ENCODE results near the gene S100A6. TPM values are rescaled to one million over a fixed set of nuclear protein-coding genes. Genes with fewer than 3 reads are reported as not detected.

The S100A6 gene
- total RNA-seq, 1 donor from 2014 or later = 562 TPM

GRCh38 chr1:153498746-153499145 is 37.0 kb downstream of the S100A6 start:
- no peaks in the 10 kb centered on the region for H3K9me3 ChIP-seq
- H3K4me1 ChIP-seq = peaks cover 9% of the 10 kb centered on the region
- DNase-seq (ENCODE audit: extremely low spot score in 2 of 2) = no peak
- no peaks in the 10 kb centered on the region for H3K27me3 ChIP-seq
- H3K27ac ChIP-seq = no peak overlapping the region
- TF ChIP-seq CTCF (IDR thresholded peaks at IDR 0.05) (no peak), POLR2AphosphoS5 (IDR thresholded peaks at IDR 0.05; ENCODE audit: insufficient read depth in 1 of 2, low read depth in 1 of 2) (no peak), POLR2A (IDR thresholded peaks at IDR 0.05) (no peak)
- no peaks in the 10 kb centered on the region for H3K36me3 ChIP-seq
- intact Hi-C loops (cut with DNase I) = no loop called here
- H3K4me3 ChIP-seq = no peak overlapping the region

GRCh38 chr1:153495536-153495935 is 40.3 kb downstream of the S100A6 start:
- H3K4me3 ChIP-seq = no peak overlapping the region
- H3K9me3 ChIP-seq = no peaks in the 10 kb centered on the region
- no peak for DNase-seq (ENCODE audit: extremely low spot score in 2 of 2)
- peaks cover 33% of the 10 kb centered on the region for H3K4me1 ChIP-seq
- intact Hi-C loops (cut with DNase I) = loop anchor here (2.0 kb wide), 1 partner anchor 141 kb away; no protein-coding TSS in a partner anchor
- no peaks in the 10 kb centered on the region for H3K36me3 ChIP-seq
- no peaks in the 10 kb centered on the region for H3K27me3 ChIP-seq
- no peak overlapping the region for H3K27ac ChIP-seq
- TF ChIP-seq CTCF (IDR thresholded peaks at IDR 0.05) = no peak
- TF ChIP-seq POLR2A (IDR thresholded peaks at IDR 0.05) = no peak
- no peak for TF ChIP-seq POLR2AphosphoS5 (IDR thresholded peaks at IDR 0.05; ENCODE audit: insufficient read depth in 1 of 2, low read depth in 1 of 2)

GRCh38 chr1:153494976-153495535 is 40.7 kb downstream of the S100A6 start:
- Histone ChIP-seq H3K4me1 (peaks cover 36% of the 10 kb centered on the region), H3K4me3 (no peak overlapping the region), H3K9me3 (no peaks in the 10 kb centered on the region), H3K27ac (no peak overlapping the region), H3K27me3 (no peaks in the 10 kb centered on the region), H3K36me3 (no peaks in the 10 kb centered on the region)
- no peak for DNase-seq (ENCODE audit: extremely low spot score in 2 of 2)
- intact Hi-C loops (cut with DNase I) = loop anchor here (2.0 kb wide), 1 partner anchor 140 kb away; no protein-coding TSS in a partner anchor
- TF ChIP-seq CTCF (IDR thresholded peaks at IDR 0.05) = peak; percentile 82 to 98 (median 98)
- TF ChIP-seq POLR2AphosphoS5 (IDR thresholded peaks at IDR 0.05; ENCODE audit: insufficient read depth in 1 of 2, low read depth in 1 of 2) = no peak
- TF ChIP-seq POLR2A (IDR thresholded peaks at IDR 0.05) = no peak

GRCh38 chr1:153493343-153493960 is 42.3 kb downstream of the S100A6 start:
- no peaks in the 10 kb centered on the region for H3K9me3 ChIP-seq
- TF ChIP-seq CTCF (IDR thresholded peaks at IDR 0.05) (no peak), POLR2AphosphoS5 (IDR thresholded peaks at IDR 0.05; ENCODE audit: insufficient read depth in 1 of 2, low read depth in 1 of 2) (peak; percentile 35 to 48)
- no peak overlapping the region for H3K4me3 ChIP-seq
- intact Hi-C loops (cut with DNase I) = no loop called here
- H3K27ac ChIP-seq = peak overlapping the region; percentile 50
- no peak for DNase-seq (ENCODE audit: extremely low spot score in 2 of 2)
- no peaks in the 10 kb centered on the region for H3K36me3 ChIP-seq
- H3K4me1 ChIP-seq = peaks cover 52% of the 10 kb centered on the region
- H3K27me3 ChIP-seq = no peaks in the 10 kb centered on the region
